T-helper 1 cell treated with Interleukin-12 subunit alpha and Interleukin-12 subunit beta and Interleukin-4 antibody, amounts not matched to agents 30 μg/mL and 1 μg/mL, for 36 hours (primary cell): Measurements from ENCODE around the gene CHST8.
"Not testable (repeated sequence)": the region's sequence is repeated elsewhere in the genome, so short reads cannot be mapped to it uniquely, and the experiment has no call there.

ENCODE experiments used
- H3K27ac Mint-ChIP-seq: one replicate; pipeline ENCODE4 v1.8.0; 2021; ENCODE audit warnings: mild to moderate bottlenecking, mixed read lengths
- H3K27me3 Mint-ChIP-seq: one replicate; pipeline ENCODE4 v1.8.0; 2021; ENCODE audit warnings: low read depth, mixed read lengths
- H3K36me3 Mint-ChIP-seq: one replicate; pipeline ENCODE4 v1.8.0; 2021; ENCODE audit warnings: low read depth, mixed read lengths
- H3K4me1 Mint-ChIP-seq: one replicate; pipeline ENCODE4 v1.8.0; 2021; ENCODE audit warnings: low read depth, mixed read lengths
- H3K4me3 Mint-ChIP-seq: one replicate; pipeline ENCODE4 v1.8.0; 2021; ENCODE audit warnings: mild to moderate bottlenecking, moderate library complexity, mixed read lengths
- H3K9me3 Mint-ChIP-seq: one replicate; pipeline ENCODE4 v1.8.0; 2021; ENCODE audit warnings: mixed read lengths

CHST8 gene

GRCh38 chr19:33606556-33606955, 15.2 kb upstream of the CHST8 start:
- H3K36me3 Mint-ChIP-seq: no peaks in the 10 kb centered on the region
- H3K27me3 Mint-ChIP-seq: peaks cover 3% of the 10 kb centered on the region
- peaks cover 37% of the 10 kb centered on the region for H3K9me3 Mint-ChIP-seq
- H3K4me3 Mint-ChIP-seq: no peak overlapping the region
- no peaks in the 10 kb centered on the region for H3K4me1 Mint-ChIP-seq
- H3K27ac Mint-ChIP-seq: no peak overlapping the region

- no peaks in the 10 kb centered on the region for H3K4me1 Mint-ChIP-seq
- peaks cover 3% of the 10 kb centered on the region for H3K27me3 Mint-ChIP-seq
- H3K36me3 Mint-ChIP-seq: no peaks in the 10 kb centered on the region
- peaks cover 15% of the 10 kb centered on the region for H3K9me3 Mint-ChIP-seq
- no peak overlapping the region for H3K27ac Mint-ChIP-seq
- no peak overlapping the region for H3K4me3 Mint-ChIP-seq
Observed at GRCh38 chr19:33609353-33609752, 12.4 kb upstream of the CHST8 start.

- Mint-ChIP-seq H3K4me1 (no peaks in the 10 kb centered on the region), H3K27me3 (peaks cover 3% of the 10 kb centered on the region), H3K4me3 (no peak overlapping the region), H3K36me3 (no peaks in the 10 kb centered on the region), H3K27ac (no peak overlapping the region), H3K9me3 (peaks cover 13% of the 10 kb centered on the region)
Observed at GRCh38 chr19:33610588-33610987, 11.2 kb upstream of the CHST8 start.

GRCh38 chr19:33612928-33613619, 8.7 kb upstream of the CHST8 start:
- Mint-ChIP-seq H3K36me3 (no peaks in the 10 kb centered on the region), H3K9me3 (peaks cover 9% of the 10 kb centered on the region), H3K27ac (no peak overlapping the region), H3K4me1 (no peaks in the 10 kb centered on the region), H3K27me3 (peaks cover 3% of the 10 kb centered on the region), H3K4me3 (no peak overlapping the region)

- H3K4me3 Mint-ChIP-seq: no peak overlapping the region
- no peak overlapping the region for H3K27ac Mint-ChIP-seq
Observed at GRCh38 chr19:33613620-33614000, 8.1 kb upstream of the CHST8 start.

GRCh38 chr19:33616346-33616745, 5.4 kb upstream of the CHST8 start:
- no peaks in the 10 kb centered on the region for H3K9me3 Mint-ChIP-seq
- no peak overlapping the region for H3K27ac Mint-ChIP-seq
- H3K36me3 Mint-ChIP-seq: no peaks in the 10 kb centered on the region
- no peaks in the 10 kb centered on the region for H3K4me1 Mint-ChIP-seq
- H3K4me3 Mint-ChIP-seq: no peak overlapping the region
- H3K27me3 Mint-ChIP-seq: peaks cover 16% of the 10 kb centered on the region

More at GRCh38 chr19:33613620-33614000, 8.1 kb upstream of the CHST8 start:
- peaks cover 3% of the 10 kb centered on the region for H3K27me3 Mint-ChIP-seq
- H3K9me3 Mint-ChIP-seq: peaks cover 9% of the 10 kb centered on the region
- H3K36me3 Mint-ChIP-seq: no peaks in the 10 kb centered on the region
- H3K4me1 Mint-ChIP-seq: no peaks in the 10 kb centered on the region

- Mint-ChIP-seq H3K9me3 (no peaks in the 10 kb centered on the region), H3K36me3 (no peaks in the 10 kb centered on the region), H3K4me3 (no peak overlapping the region), H3K27me3 (peaks cover 16% of the 10 kb centered on the region), H3K4me1 (no peaks in the 10 kb centered on the region), H3K27ac (no peak overlapping the region)
Observed at GRCh38 chr19:33616857-33617256, 4.9 kb upstream of the CHST8 start.

- not testable (repeated sequence) for H3K4me1 Mint-ChIP-seq, H3K36me3 Mint-ChIP-seq, H3K9me3 Mint-ChIP-seq, H3K27ac Mint-ChIP-seq, H3K4me3 Mint-ChIP-seq
- H3K27me3 Mint-ChIP-seq: peaks cover 20% of the 10 kb centered on the region
Observed at GRCh38 chr19:33618363-33618762, 3.4 kb upstream of the CHST8 start.

- Mint-ChIP-seq H3K27me3 (peaks cover 25% of the 10 kb centered on the region), H3K36me3 (no peaks in the 10 kb centered on the region), H3K4me1 (no peaks in the 10 kb centered on the region), H3K9me3 (no peaks in the 10 kb centered on the region), H3K4me3 (no peak overlapping the region), H3K27ac (no peak overlapping the region)
Observed at GRCh38 chr19:33618884-33619283, 2.9 kb upstream of the CHST8 start.

GRCh38 chr19:33620611-33621010, 1.1 kb upstream of the CHST8 start:
- H3K27me3 Mint-ChIP-seq: peaks cover 39% of the 10 kb centered on the region
- no peak overlapping the region for H3K4me3 Mint-ChIP-seq
- H3K27ac Mint-ChIP-seq: no peak overlapping the region
- H3K9me3 Mint-ChIP-seq: no peaks in the 10 kb centered on the region
- H3K36me3 Mint-ChIP-seq: no peaks in the 10 kb centered on the region
- H3K4me1 Mint-ChIP-seq: no peaks in the 10 kb centered on the region

GRCh38 chr19:33621065-33621785, 528 bp upstream of the CHST8 start:
- Mint-ChIP-seq H3K4me3 (no peak overlapping the region), H3K27ac (no peak overlapping the region), H3K27me3 (peaks cover 39% of the 10 kb centered on the region), H3K4me1 (no peaks in the 10 kb centered on the region), H3K36me3 (no peaks in the 10 kb centered on the region), H3K9me3 (no peaks in the 10 kb centered on the region)

- H3K36me3 Mint-ChIP-seq: no peaks in the 10 kb centered on the region
- no peaks in the 10 kb centered on the region for H3K4me1 Mint-ChIP-seq
- H3K27me3 Mint-ChIP-seq: peaks cover 39% of the 10 kb centered on the region
- no peak overlapping the region for H3K4me3 Mint-ChIP-seq
- no peak overlapping the region for H3K27ac Mint-ChIP-seq
- H3K9me3 Mint-ChIP-seq: no peaks in the 10 kb centered on the region
Observed at GRCh38 chr19:33622505-33622808, 704 bp downstream of the CHST8 start.

GRCh38 chr19:33622809-33623511, 1.2 kb downstream of the CHST8 start:
- Mint-ChIP-seq H3K9me3 (no peaks in the 10 kb centered on the region), H3K4me3 (no peak overlapping the region), H3K27ac (no peak overlapping the region), H3K27me3 (peaks cover 39% of the 10 kb centered on the region), H3K4me1 (no peaks in the 10 kb centered on the region), H3K36me3 (no peaks in the 10 kb centered on the region)

- Mint-ChIP-seq H3K27me3 (peaks cover 39% of the 10 kb centered on the region), H3K36me3 (no peaks in the 10 kb centered on the region), H3K4me1 (no peaks in the 10 kb centered on the region)
Observed at GRCh38 chr19:33624586-33624985, 2.8 kb downstream of the CHST8 start.

GRCh38 chr19:33627526-33627925, 5.8 kb downstream of the CHST8 start:
- no peaks in the 10 kb centered on the region for H3K9me3 Mint-ChIP-seq
- no peaks in the 10 kb centered on the region for H3K4me1 Mint-ChIP-seq
- peaks cover 23% of the 10 kb centered on the region for H3K27me3 Mint-ChIP-seq
- no peak overlapping the region for H3K27ac Mint-ChIP-seq
- H3K36me3 Mint-ChIP-seq: no peaks in the 10 kb centered on the region
- no peak overlapping the region for H3K4me3 Mint-ChIP-seq

More at GRCh38 chr19:33624586-33624985, 2.8 kb downstream of the CHST8 start:
- Mint-ChIP-seq H3K4me3 (no peak overlapping the region), H3K27ac (no peak overlapping the region), H3K9me3 (no peaks in the 10 kb centered on the region)
